Spinal cord (tissue), 10 donors: ENCODE results near the gene CKLF. TPM values are rescaled to one million over a fixed set of nuclear protein-coding genes. Genes with fewer than 3 reads are reported as not detected.
"Not testable (repeated sequence)": the region's sequence is repeated elsewhere in the genome, so short reads cannot be mapped to it uniquely, and the experiment has no call there.

Experiments
- DNase-seq, 6 donors: peaks; one replicate each; pipeline versions ENCODE4 v3.0.0 to v3.0.0-alpha.2; 2013 to 2015; ENCODE audit warnings: low spot score in 6 of 6, low read depth in 4 of 6
- H3K27ac ChIP-seq: one replicate; pipeline ENCODE4 v1.5.1; 2013; ENCODE audit warnings: low read depth, low read length, control low read depth
- H3K27me3 ChIP-seq: one replicate; pipeline ENCODE4 v1.6.1; 2013; ENCODE audit warnings: low read length; ENCODE audit not compliant: control insufficient read depth, insufficient read depth
- H3K36me3 ChIP-seq: one replicate; pipeline ENCODE4 v1.6.1; 2013; ENCODE audit warnings: low read length; ENCODE audit not compliant: control insufficient read depth, insufficient read depth
- H3K4me1 ChIP-seq: one replicate; pipeline ENCODE4 v1.6.1; 2013; ENCODE audit warnings: low read length; ENCODE audit not compliant: control insufficient read depth, insufficient read depth
- H3K4me3 ChIP-seq: one replicate; pipeline ENCODE4 v1.5.1; 2013; ENCODE audit warnings: low read depth, low read length, control low read depth
- H3K9me3 ChIP-seq: one replicate; pipeline ENCODE4 v1.6.1; 2013; ENCODE audit warnings: low read length; ENCODE audit not compliant: control insufficient read depth, insufficient read depth
- WGBS: methylation state at CpG from one replicate; pipeline ENCODE4 v1.1.5; 2013; ENCODE audit warnings: missing lambda C conversion rate; ENCODE audit not compliant: insufficient coverage; 5-methylcytosine and 5-hydroxymethylcytosine counted together
- polyA plus RNA-seq, 2 donors: library from polyadenylated mRNA; unstranded; fragments of 120-200 nt; gene quantifications; one replicate each; pipeline ENCODE4 v1.2.1, GENCODE V29; 2013; ENCODE audit not compliant: insufficient read length in 2 of 2
- total RNA-seq, 2 donors: library from RNA; depleted of rRNA in 1 of 2; stranded (reverse); fragments of 120-200 nt in 1 of 2; fragments of >200 nt in 1 of 2; gene quantifications; one replicate each; pipeline versions ENCODE4 v1.2.3 to v1.2.4, GENCODE V29; 2013 to 2014
- donor health status: healthy.

Gene CKLF
- total and polyA plus RNA-seq, 4 donors = 38.1 to 65.1 (median 40.7) TPM

- no peak overlapping the region for H3K4me3 ChIP-seq
- no peaks in the 10 kb centered on the region for H3K36me3 ChIP-seq
- WGBS = 89% methylated on average over 7 of the region's 8 CpGs
- peaks cover 11% of the 10 kb centered on the region for H3K4me1 ChIP-seq
- no peak for DNase-seq
- H3K9me3 ChIP-seq = no peaks in the 10 kb centered on the region
- no peaks in the 10 kb centered on the region for H3K27me3 ChIP-seq
- no peak overlapping the region for H3K27ac ChIP-seq
Measured at GRCh38 chr16:66590322-66590721, 37.9 kb downstream of the CKLF start.

GRCh38 chr16:66591018-66591417 lies 38.6 kb downstream of the CKLF start:
- H3K4me1 ChIP-seq = peaks cover 11% of the 10 kb centered on the region
- H3K9me3 ChIP-seq = no peaks in the 10 kb centered on the region
- H3K27me3 ChIP-seq = no peaks in the 10 kb centered on the region
- WGBS = 86% methylated on average over 3 of the region's 4 CpGs
- no peak overlapping the region for H3K27ac ChIP-seq
- H3K4me3 ChIP-seq = no peak overlapping the region
- no peak for DNase-seq
- H3K36me3 ChIP-seq = no peaks in the 10 kb centered on the region

GRCh38 chr16:66592241-66592640 lies 39.9 kb downstream of the CKLF start:
- WGBS = no CpG with 5 or more reads among the region's 3 CpGs
- Histone ChIP-seq H3K4me1 (peaks cover 10% of the 10 kb centered on the region), H3K4me3 (no peak overlapping the region), H3K27ac (no peak overlapping the region), H3K27me3 (no peaks in the 10 kb centered on the region), H3K9me3 (no peaks in the 10 kb centered on the region), H3K36me3 (no peaks in the 10 kb centered on the region)
- DNase-seq = no peak

- Histone ChIP-seq H3K36me3 (no peaks in the 10 kb centered on the region), H3K27ac (no peak overlapping the region), H3K4me1 (peaks cover 5% of the 10 kb centered on the region), H3K4me3 (no peak overlapping the region), H3K27me3 (no peaks in the 10 kb centered on the region), H3K9me3 (no peaks in the 10 kb centered on the region)
- DNase-seq = no peak
- no CpG with 5 or more reads among the region's 3 CpGs for WGBS
Measured at GRCh38 chr16:66592814-66593213, 40.4 kb downstream of the CKLF start.

GRCh38 chr16:66594739-66595138 lies 42.4 kb downstream of the CKLF start:
- H3K36me3 ChIP-seq = no peaks in the 10 kb centered on the region
- 93% methylated on average over 3 of the region's 7 CpGs for WGBS
- no peak overlapping the region for H3K4me3 ChIP-seq
- H3K27ac ChIP-seq = no peak overlapping the region
- H3K9me3 ChIP-seq = no peaks in the 10 kb centered on the region
- no peak for DNase-seq
- no peaks in the 10 kb centered on the region for H3K27me3 ChIP-seq
- H3K4me1 ChIP-seq = no peaks in the 10 kb centered on the region

GRCh38 chr16:66596559-66596958 lies 44.2 kb downstream of the CKLF start:
- H3K4me1 ChIP-seq, H3K27ac ChIP-seq, H3K27me3 ChIP-seq, H3K9me3 ChIP-seq, DNase-seq, H3K4me3 ChIP-seq, H3K36me3 ChIP-seq: not testable (repeated sequence)
- no CpG with 5 or more reads among the region's 4 CpGs for WGBS

GRCh38 chr16:66596986-66597848 lies 44.8 kb downstream of the CKLF start:
- DNase-seq = no peak
- 100% methylated on average over 1 of the region's 5 CpGs for WGBS
- Histone ChIP-seq H3K4me3 (no peak overlapping the region), H3K27me3 (no peaks in the 10 kb centered on the region), H3K27ac (no peak overlapping the region), H3K4me1 (no peaks in the 10 kb centered on the region), H3K36me3 (no peaks in the 10 kb centered on the region), H3K9me3 (peaks cover 1% of the 10 kb centered on the region)

GRCh38 chr16:66598111-66598510 lies 45.7 kb downstream of the CKLF start:
- no peak overlapping the region for H3K27ac ChIP-seq
- H3K4me3 ChIP-seq = no peak overlapping the region
- WGBS = no CpG with 5 or more reads among the region's 3 CpGs
- DNase-seq = no peak
- peaks cover 2% of the 10 kb centered on the region for H3K4me1 ChIP-seq
- no peaks in the 10 kb centered on the region for H3K36me3 ChIP-seq
- H3K9me3 ChIP-seq = peaks cover 1% of the 10 kb centered on the region
- no peaks in the 10 kb centered on the region for H3K27me3 ChIP-seq

GRCh38 chr16:66599726-66600125 lies 47.4 kb downstream of the CKLF start:
- Histone ChIP-seq H3K9me3 (peaks cover 1% of the 10 kb centered on the region), H3K27ac (no peak overlapping the region), H3K4me1 (peaks cover 15% of the 10 kb centered on the region), H3K27me3 (no peaks in the 10 kb centered on the region), H3K4me3 (no peak overlapping the region), H3K36me3 (no peaks in the 10 kb centered on the region)
- no peak for DNase-seq
- WGBS = 86% methylated on average over 1 of the region's 4 CpGs

GRCh38 chr16:66600477-66600876 lies 48.1 kb downstream of the CKLF start:
- WGBS = 100% methylated on average over 1 of the region's 1 CpG
- H3K27me3 ChIP-seq = no peaks in the 10 kb centered on the region
- no peaks in the 10 kb centered on the region for H3K36me3 ChIP-seq
- no peak overlapping the region for H3K4me3 ChIP-seq
- H3K4me1 ChIP-seq = peaks cover 17% of the 10 kb centered on the region
- DNase-seq = no peak
- H3K9me3 ChIP-seq = peaks cover 1% of the 10 kb centered on the region
- H3K27ac ChIP-seq = no peak overlapping the region
